Breast epithelium (tissue), 3 donors: ENCODE data around the gene LAMC2.
"Not testable (repeated sequence)": the region's sequence is repeated elsewhere in the genome, so short reads cannot be mapped to it uniquely, and the experiment has no call there.

Experiments
- CTCF ChIP-seq, 3 donors: fragments of 450-650 bp; IDR thresholded peaks; one replicate each; pipeline ENCODE4 v1.5.1; 2016 to 2017; ENCODE audit warnings: antibody characterized with exemption in 3 of 3, mild to moderate bottlenecking in 3 of 3, moderate library complexity in 3 of 3
- POLR2AphosphoS5 ChIP-seq, 3 donors: sonication (generic); formaldehyde crosslinking; IDR thresholded peaks; one replicate each; pipeline ENCODE4 v1.6.1; 2017; ENCODE audit warnings: antibody characterized with exemption in 3 of 3

DNA sequence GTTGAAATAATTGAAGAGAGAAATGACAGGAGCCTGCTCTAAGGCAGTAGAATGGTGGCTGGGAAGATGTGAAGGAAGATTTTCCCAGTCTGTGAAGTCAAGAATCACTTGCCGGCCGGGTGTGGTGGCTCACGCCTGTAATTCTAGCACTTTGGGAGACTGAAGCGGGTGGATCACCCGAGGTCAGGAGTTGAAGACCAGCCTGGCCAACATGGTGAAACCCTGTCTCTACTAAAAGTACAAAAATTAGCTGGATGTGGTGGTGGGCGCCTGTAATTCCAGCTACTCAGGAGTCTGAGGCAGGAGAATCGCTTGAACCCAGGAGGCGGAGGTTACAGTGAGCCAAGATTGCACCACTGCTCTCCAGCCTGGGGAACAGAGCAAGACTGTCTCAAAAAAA lies 54.8 kb downstream of the LAMC2 start:
- not testable (repeated sequence) for TF ChIP-seq CTCF, POLR2AphosphoS5 (IDR thresholded peaks at IDR 0.05)
